Ovary (tissue), 3 donors: ENCODE measurements around the gene MTG1.

Experiments
- CTCF ChIP-seq, 3 donors: fragments of 450-650 bp in 2 of 3; fragments of 200-600 bp in 1 of 3; IDR thresholded peaks; one replicate each; pipeline versions ENCODE4 v1.5.1 to v1.8.0; 2016 to 2022; ENCODE audit warnings: antibody characterized with exemption in 3 of 3, mild to moderate bottlenecking in 1 of 3
- POLR2A ChIP-seq: fragments of 450-650 bp; IDR thresholded peaks from one replicate; pipeline ENCODE4 v1.6.1; 2017; ENCODE audit warnings: antibody characterized with exemption, mild to moderate bottlenecking, moderate library complexity
- donor health status: DM: no; HTN: no; CAD: no.

- TF ChIP-seq CTCF (IDR thresholded peaks at IDR 0.05) (peak in 2 of 3 donors; percentile 29 to 42), POLR2A (peak; percentile 62)
These were observed at the start of gene MTG1 for GRCh38 chr10:133394064-133394663.
